ENCODE data around the gene TNFRSF8. TPM values are rescaled to one million over a fixed set of nuclear protein-coding genes. Genes with fewer than 3 reads are reported as not detected.

The TNFRSF8 gene
- total RNA-seq, 1 donor from 2014 or later, result 54.5 TPM

GRCh38 chr1:12170263-12170671 lies 107.2 kb downstream of the TNFRSF8 start:
- intact Hi-C loops (cut with micrococcal nuclease), result no loop called here

GRCh38 chr1:12171206-12172041 lies 108.3 kb downstream of the TNFRSF8 start:
- intact Hi-C loops (cut with micrococcal nuclease), result loop anchor here (1.0 kb wide), 1 partner anchor 38 kb away; no protein-coding TSS in a partner anchor

- intact Hi-C loops (cut with micrococcal nuclease), result loop anchor here (1.0 kb wide), 1 partner anchor 39 kb away; no protein-coding TSS in a partner anchor
These were observed 109.1 kb downstream of the TNFRSF8 start for GRCh38 chr1:12172042-12172851.

GRCh38 chr1:12173041-12173509 lies 110.0 kb downstream of the TNFRSF8 start:
- intact Hi-C loops (cut with micrococcal nuclease), result loop anchor here (1.0 kb wide), 2 partner anchors 11 to 23 kb away; no protein-coding TSS in a partner anchor

- intact Hi-C loops (cut with micrococcal nuclease), result loop anchor here (1.0 kb wide), 2 partner anchors 11 to 23 kb away; no protein-coding TSS in a partner anchor
These were observed 110.6 kb downstream of the TNFRSF8 start for GRCh38 chr1:12173631-12174121.

GRCh38 chr1:12174924-12175810 lies 112.1 kb downstream of the TNFRSF8 start:
- intact Hi-C loops (cut with micrococcal nuclease), result no loop called here

GRCh38 chr1:12176298-12177118 lies 113.4 kb downstream of the TNFRSF8 start:
- intact Hi-C loops (cut with micrococcal nuclease), result no loop called here

- intact Hi-C loops (cut with micrococcal nuclease), result no loop called here
These were observed 114.3 kb downstream of the TNFRSF8 start for GRCh38 chr1:12177156-12177998.

- intact Hi-C loops (cut with micrococcal nuclease), result loop anchor here (1.0 to 2.0 kb wide), 4 partner anchors 16 to 269 kb away; no protein-coding TSS in a partner anchor
These were observed 114.9 kb downstream of the TNFRSF8 start for GRCh38 chr1:12177999-12178441.

- intact Hi-C loops (cut with micrococcal nuclease), result loop anchor here (1.0 to 2.0 kb wide), 4 partner anchors 16 to 270 kb away; no protein-coding TSS in a partner anchor
These were observed 115.4 kb downstream of the TNFRSF8 start for GRCh38 chr1:12178511-12178910.

- intact Hi-C loops (cut with micrococcal nuclease), result loop anchor here (2.0 kb wide), 1 partner anchor 270 kb away; no protein-coding TSS in a partner anchor
These were observed 116.0 kb downstream of the TNFRSF8 start for GRCh38 chr1:12179111-12179519.

GRCh38 chr1:12179676-12180075 lies 116.6 kb downstream of the TNFRSF8 start:
- intact Hi-C loops (cut with micrococcal nuclease), result loop anchor here (2.0 kb wide), 1 partner anchor 271 kb away; no protein-coding TSS in a partner anchor

- intact Hi-C loops (cut with micrococcal nuclease), result no loop called here
These were observed 117.2 kb downstream of the TNFRSF8 start for GRCh38 chr1:12180315-12180714.

GRCh38 chr1:12180903-12181302 lies 117.8 kb downstream of the TNFRSF8 start:
- intact Hi-C loops (cut with micrococcal nuclease), result no loop called here

- intact Hi-C loops (cut with micrococcal nuclease), result no loop called here
These were observed 118.5 kb downstream of the TNFRSF8 start for GRCh38 chr1:12181568-12181967.

GRCh38 chr1:12182410-12182984 lies 119.4 kb downstream of the TNFRSF8 start:
- intact Hi-C loops (cut with micrococcal nuclease), result no loop called here

- intact Hi-C loops (cut with micrococcal nuclease), result no loop called here
These were observed 120.1 kb downstream of the TNFRSF8 start for GRCh38 chr1:12183095-12183794.

Measured in T-helper 1 cell treated with Interleukin-12 subunit alpha and Interleukin-12 subunit beta and Interleukin-4 antibody, amounts not matched to agents 30 ng/mL and 1 ng/mL, for 36 hours (primary cell).